HL-60 (cell line): ENCODE results near the gene A4GALT.
"Not testable (repeated sequence)": the region's sequence is repeated elsewhere in the genome, so short reads cannot be mapped to it uniquely, and the experiment has no call there.

Experiments
- CTCF ChIP-seq: IDR thresholded peaks from one replicate; pipeline ENCODE4 v1.5.1; 2011; ENCODE audit warnings: low read length, control low read depth, inconsistent platforms; ENCODE audit not compliant: insufficient read depth
- POLR2AphosphoS5 ChIP-seq: IDR thresholded peaks from 2 replicates; pipeline ENCODE4 v1.6.1; 2012; ENCODE audit warnings: low read depth
- REST ChIP-seq: IDR thresholded peaks from 2 replicates; pipeline ENCODE4 v1.6.1; 2012; ENCODE audit warnings: low read depth; ENCODE audit not compliant: insufficient replicate concordance

- TF ChIP-seq CTCF, REST, POLR2AphosphoS5: not testable (repeated sequence)
Measured at GRCh38 chr22:42755553-42755952, 34.9 kb upstream of the A4GALT start.
